Measurements from ENCODE around the gene FAM168B. TPM values are rescaled to one million over a fixed set of nuclear protein-coding genes. Genes with fewer than 3 reads are reported as not detected.

FAM168B gene, protein sequence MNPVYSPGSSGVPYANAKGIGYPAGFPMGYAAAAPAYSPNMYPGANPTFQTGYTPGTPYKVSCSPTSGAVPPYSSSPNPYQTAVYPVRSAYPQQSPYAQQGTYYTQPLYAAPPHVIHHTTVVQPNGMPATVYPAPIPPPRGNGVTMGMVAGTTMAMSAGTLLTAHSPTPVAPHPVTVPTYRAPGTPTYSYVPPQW
- 155 TPM for total RNA-seq

GRCh38 chr2:131093006-131093695, at the start of gene FAM168B:
Gene FAM168B (minus strand): TSS chr2:131093460. CDS start chr2:131082646, 10,814 bp downstream.

GRCh38 chr2:131105156-131105949, 12.1 kb upstream of the FAM168B start, which contains the start of gene PLEKHB2:
Gene PLEKHB2 (plus strand): TSS chr2:131105336. CDS start chr2:131120942, 15,606 bp downstream.

Other genes starting within 250 kb of the FAM168B start
- gene PLEKHB2, start 11.9 kb upstream of the FAM168B start, total RNA-seq: 219 TPM
- 0.46 TPM for gene POTEE, start 116.1 kb upstream of the FAM168B start, total RNA-seq

Data from diencephalon (tissue), 1 donor.